ENCODE data around the gene FBXW4. TPM values are rescaled to one million over a fixed set of nuclear protein-coding genes. Genes with fewer than 3 reads are reported as not detected.
A peak's percentile ranks its signal among the peaks of the same experiment; 100 is the strongest.

FBXW4 gene
- total and polyA plus RNA-seq, 12 donors = 34.4 to 81.7 (median 58.0) TPM

GRCh38 chr10:101570428-101571270 lies 124.3 kb downstream of the FBXW4 start:
- H3K27me3 ChIP-seq = peaks cover 2% of the 10 kb centered on the region
- H3K9me3 ChIP-seq (replicated peaks in 1 of 3) = peaks cover 0 to 8% (median 0%) of the 10 kb centered on the region in 3 donors
- TF ChIP-seq CTCF (IDR thresholded peaks at IDR 0.05) (peak in 1 of 6 experiments; percentile 16), POLR2A (IDR thresholded peaks at IDR 0.05) (no peak)
- H3K36me3 ChIP-seq (replicated peaks in 1 of 2) = no peaks in the 10 kb centered on the region
- peak overlapping the region in 3 of 4 donors; percentile 2 to 55 (median 40) for H3K4me3 ChIP-seq
- 6 to 12% (median 7%) methylated on average over 11 to 37 of the region's 37 CpGs for WGBS, 4 donors
- intact Hi-C loops (cut with DNase I) = loop anchor here (2.0 to 10.0 kb wide), 3 partner anchors 96 to 358 kb away; no protein-coding TSS in a partner anchor
- no peak overlapping the region for H3K27ac ChIP-seq
- peaks cover 17 to 23% of the 10 kb centered on the region in 2 donors for H3K4me1 ChIP-seq (replicated peaks in 1 of 2)
- DNase-seq = peak in 1 of 7 donors; percentile 23

- peak; percentile 65 to 91 (median 80) for TF ChIP-seq CTCF (IDR thresholded peaks at IDR 0.05)
- TF ChIP-seq POLR2A (IDR thresholded peaks at IDR 0.05) = no peak
- peak overlapping the region in 2 of 4 donors; percentile 40 to 55 for H3K4me3 ChIP-seq
- 0 to 1% (median 1%) methylated on average over 25 to 56 of the region's 56 CpGs for WGBS, 4 donors
- peaks cover 4% of the 10 kb centered on the region for H3K27me3 ChIP-seq
- peak; percentile 55 to 82 (median 80) for DNase-seq
- peaks cover 0 to 8% (median 0%) of the 10 kb centered on the region in 3 donors for H3K9me3 ChIP-seq (replicated peaks in 1 of 3)
- intact Hi-C loops (cut with DNase I) = loop anchor here (2.0 to 10.0 kb wide), 7 partner anchors 95 to 405 kb away; no protein-coding TSS in a partner anchor
- H3K27ac ChIP-seq = no peak overlapping the region
- H3K4me1 ChIP-seq (replicated peaks in 1 of 2) = peaks cover 17 to 23% of the 10 kb centered on the region in 2 donors
- H3K36me3 ChIP-seq (replicated peaks in 1 of 2) = no peaks in the 10 kb centered on the region
Measured at GRCh38 chr10:101569622-101570427, 125.1 kb downstream of the FBXW4 start.

- H3K9me3 ChIP-seq (replicated peaks in 1 of 3) = peaks cover 0 to 8% (median 0%) of the 10 kb centered on the region in 3 donors
- H3K27me3 ChIP-seq = peaks cover 9% of the 10 kb centered on the region
- 6 to 16% (median 8%) methylated on average over 9 to 11 of the region's 11 CpGs for WGBS, 4 donors
- no peak for DNase-seq
- no peak for TF ChIP-seq CTCF (IDR thresholded peaks at IDR 0.05)
- no peak for TF ChIP-seq POLR2A (IDR thresholded peaks at IDR 0.05)
- intact Hi-C loops (cut with DNase I) = loop anchor here (5.0 to 10.0 kb wide), 4 partner anchors 124 to 404 kb away; no protein-coding TSS in a partner anchor
- no peak overlapping the region for H3K27ac ChIP-seq
- H3K4me1 ChIP-seq (replicated peaks in 1 of 2) = peaks cover 17 to 23% of the 10 kb centered on the region in 2 donors
- peak overlapping the region in 1 of 4 donors; percentile 55 for H3K4me3 ChIP-seq
- no peaks in the 10 kb centered on the region for H3K36me3 ChIP-seq (replicated peaks in 1 of 2)
Measured at GRCh38 chr10:101569323-101569621, 125.7 kb downstream of the FBXW4 start.
